Chondrocyte (in vitro differentiated cells): ENCODE measurements around the gene LHX3. TPM values are rescaled to one million over a fixed set of nuclear protein-coding genes. Genes with fewer than 3 reads are reported as not detected.

Experiments
- DNase-seq: peaks from one replicate; pipeline ENCODE4 v3.0.0; 2021; ENCODE audit warnings: mixed read lengths, low spot score
- H3K27ac Mint-ChIP-seq: one replicate; pipeline ENCODE4 v1.8.0; 2021; ENCODE audit warnings: mild to moderate bottlenecking, moderate library complexity, mixed read lengths; ENCODE audit not compliant: unreplicated experiment
- H3K27me3 Mint-ChIP-seq: 2 replicates; pipeline ENCODE4 v1.8.0; 2021; ENCODE audit warnings: low read depth, mixed read lengths
- H3K36me3 Mint-ChIP-seq: 2 replicates; pipeline ENCODE4 v1.8.0; 2021; ENCODE audit warnings: low read depth, mixed read lengths
- H3K4me1 Mint-ChIP-seq: 2 replicates; pipeline ENCODE4 v1.8.0; 2021; ENCODE audit warnings: low read depth, mild to moderate bottlenecking, mixed read lengths
- H3K4me3 Mint-ChIP-seq: one replicate; pipeline ENCODE4 v1.8.0; 2021; ENCODE audit warnings: mild to moderate bottlenecking, moderate library complexity, mixed read lengths; ENCODE audit not compliant: unreplicated experiment
- H3K9me3 Mint-ChIP-seq: 2 replicates; pipeline ENCODE4 v1.8.0; 2021; ENCODE audit warnings: low read depth, mixed read lengths
- CTCF ChIP-seq: fragments of 200-600 bp; sonication (generic); IDR thresholded peaks from 2 replicates; pipeline ENCODE4 v1.5.0; 2021; ENCODE audit warnings: antibody characterized with exemption, mild to moderate bottlenecking, moderate library complexity
- total RNA-seq: library from RNA; stranded (reverse); gene quantifications from 3 replicates; pipeline ENCODE4 v1.2.1, GENCODE V29; 2021

Gene LHX3
- total RNA-seq, 1 donor from 2014 or later: not detected

- no peak for TF ChIP-seq CTCF
- no peak for DNase-seq
- no peaks in the 10 kb centered on the region for H3K9me3 Mint-ChIP-seq
- peaks cover 14% of the 10 kb centered on the region for H3K27me3 Mint-ChIP-seq
- H3K4me1 Mint-ChIP-seq: no peaks in the 10 kb centered on the region
- no peaks in the 10 kb centered on the region for H3K36me3 Mint-ChIP-seq
- H3K4me3 Mint-ChIP-seq: no peak overlapping the region
- H3K27ac Mint-ChIP-seq: no peak overlapping the region
Measured at GRCh38 chr9:136149853-136150252, 55.1 kb downstream of the LHX3 start.

DNA sequence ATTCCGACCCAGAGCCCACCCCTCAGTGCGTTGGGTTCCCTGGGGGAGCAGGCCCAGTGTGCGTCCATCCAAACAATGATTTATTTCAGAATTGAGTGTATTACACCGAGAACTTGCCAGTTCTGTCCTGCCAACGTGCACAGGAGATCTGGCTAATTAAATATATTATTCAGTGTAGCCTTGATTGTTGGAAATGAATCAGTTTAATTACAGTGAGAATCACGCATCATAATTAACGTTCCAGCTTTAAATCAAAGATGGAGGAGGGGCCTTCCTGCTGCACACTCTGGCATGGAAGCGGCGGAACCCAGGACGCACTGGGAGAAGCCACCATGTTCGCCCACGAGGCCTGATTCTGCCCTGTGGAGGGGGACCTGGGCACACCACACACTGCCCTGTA, 55.6 kb downstream of the LHX3 start:
- Mint-ChIP-seq H3K36me3 (no peaks in the 10 kb centered on the region), H3K27ac (no peak overlapping the region), H3K27me3 (peaks cover 16% of the 10 kb centered on the region), H3K4me1 (no peaks in the 10 kb centered on the region), H3K4me3 (no peak overlapping the region), H3K9me3 (no peaks in the 10 kb centered on the region)
- no peak for DNase-seq
- no peak for TF ChIP-seq CTCF

GRCh38 chr9:136148766-136149165, 56.2 kb downstream of the LHX3 start:
- no peaks in the 10 kb centered on the region for H3K9me3 Mint-ChIP-seq
- H3K36me3 Mint-ChIP-seq: no peaks in the 10 kb centered on the region
- peaks cover 18% of the 10 kb centered on the region for H3K27me3 Mint-ChIP-seq
- H3K4me3 Mint-ChIP-seq: no peak overlapping the region
- DNase-seq: no peak
- H3K4me1 Mint-ChIP-seq: no peaks in the 10 kb centered on the region
- TF ChIP-seq CTCF: no peak
- no peak overlapping the region for H3K27ac Mint-ChIP-seq

DNA sequence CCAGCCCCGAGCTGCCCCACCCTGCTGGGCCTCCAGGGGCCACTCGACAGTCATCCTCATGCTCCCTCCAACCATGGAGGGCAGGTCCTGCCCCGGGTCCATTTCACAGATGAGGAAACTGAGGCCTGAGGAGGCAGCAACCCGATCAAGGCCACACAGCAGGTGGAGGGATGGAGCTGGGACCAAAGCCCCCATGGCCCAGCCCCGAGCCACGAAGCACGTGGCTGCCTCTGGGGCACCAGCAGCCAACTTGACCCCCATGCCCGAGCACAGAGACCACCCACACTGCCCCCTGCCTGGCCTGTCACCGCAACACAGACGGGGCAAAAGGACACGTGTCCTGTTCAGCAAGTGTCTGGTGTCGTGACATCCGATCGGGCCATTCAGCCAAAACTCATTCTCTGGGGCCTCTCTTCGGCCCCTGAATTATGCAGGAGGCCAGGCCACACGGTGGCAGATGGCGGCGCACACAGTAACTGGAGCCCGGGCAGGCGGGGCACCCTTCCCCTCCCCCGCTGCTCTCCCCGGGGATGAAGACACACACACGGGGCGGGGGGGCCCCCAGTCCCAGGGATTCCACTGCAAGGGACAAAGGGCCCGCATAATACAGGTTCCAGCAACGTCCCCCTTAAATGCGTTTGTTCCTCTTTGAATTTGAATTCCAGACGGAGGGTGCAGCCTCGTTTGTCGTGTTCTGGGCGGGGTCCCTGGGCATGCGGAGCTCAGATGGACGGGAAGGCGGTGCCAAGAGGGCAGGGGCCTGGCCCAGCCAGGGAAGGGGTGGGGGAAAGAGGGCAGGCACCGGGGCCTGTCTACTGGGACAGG, 56.8 kb downstream of the LHX3 start:
- Mint-ChIP-seq H3K9me3 (no peaks in the 10 kb centered on the region), H3K36me3 (no peaks in the 10 kb centered on the region), H3K4me3 (no peak overlapping the region), H3K27ac (no peak overlapping the region), H3K4me1 (no peaks in the 10 kb centered on the region), H3K27me3 (peaks cover 18% of the 10 kb centered on the region)
- no peak for TF ChIP-seq CTCF
- DNase-seq: no peak

GRCh38 chr9:136147038-136147889, 57.7 kb downstream of the LHX3 start:
- H3K9me3 Mint-ChIP-seq: no peaks in the 10 kb centered on the region
- no peak overlapping the region for H3K4me3 Mint-ChIP-seq
- no peak overlapping the region for H3K27ac Mint-ChIP-seq
- no peaks in the 10 kb centered on the region for H3K36me3 Mint-ChIP-seq
- DNase-seq: no peak
- no peak for TF ChIP-seq CTCF
- peaks cover 18% of the 10 kb centered on the region for H3K27me3 Mint-ChIP-seq
- no peaks in the 10 kb centered on the region for H3K4me1 Mint-ChIP-seq
